Activated CD8-positive, alpha-beta memory T cell treated with anti-CD3 and anti-CD28 coated beads for 48 hours (primary cell): Measurements from ENCODE around the gene AMFR.
A peak's percentile ranks its signal among the peaks of the same experiment; 100 is the strongest.

Experiments used
- DNase-seq, 3 experiments: peaks; one replicate each; pipeline ENCODE4 v3.0.0-alpha.2; 2020; ENCODE audit warnings: low read depth in 2 of 3, low spot score in 2 of 3

Gene AMFR

GRCh38 chr16:56425439-56425832, at the start of gene AMFR:
Gene AMFR (minus strand): TSS chr16:56425545. CDS start chr16:56425327, 218 bp downstream.
- peak in 2 of 3 experiments; percentile 24 to 64 for DNase-seq

- no peak for DNase-seq
Observed at GRCh38 chr16:56470666-56471065, 45.3 kb upstream of the AMFR start.

DNA sequence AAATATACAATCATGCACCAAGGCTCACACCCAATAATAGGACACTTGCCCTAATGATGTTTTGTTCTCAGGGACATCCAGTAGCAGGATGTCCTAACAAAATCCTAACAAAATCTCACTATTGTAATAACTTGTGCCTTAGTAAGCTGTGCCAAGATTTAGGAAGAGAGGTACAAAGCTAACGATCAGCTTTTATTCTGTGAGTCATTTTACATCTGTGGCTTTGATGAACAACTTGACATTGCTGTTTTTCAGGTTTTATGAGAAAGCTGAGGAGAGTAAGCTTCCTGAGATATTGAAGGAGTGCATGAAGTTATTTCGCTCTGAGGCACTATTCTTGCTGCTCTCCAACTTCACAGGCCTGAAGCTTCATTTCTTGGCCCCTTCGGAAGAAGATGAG, 44.9 kb upstream of the AMFR start:
- no peak for DNase-seq

DNA sequence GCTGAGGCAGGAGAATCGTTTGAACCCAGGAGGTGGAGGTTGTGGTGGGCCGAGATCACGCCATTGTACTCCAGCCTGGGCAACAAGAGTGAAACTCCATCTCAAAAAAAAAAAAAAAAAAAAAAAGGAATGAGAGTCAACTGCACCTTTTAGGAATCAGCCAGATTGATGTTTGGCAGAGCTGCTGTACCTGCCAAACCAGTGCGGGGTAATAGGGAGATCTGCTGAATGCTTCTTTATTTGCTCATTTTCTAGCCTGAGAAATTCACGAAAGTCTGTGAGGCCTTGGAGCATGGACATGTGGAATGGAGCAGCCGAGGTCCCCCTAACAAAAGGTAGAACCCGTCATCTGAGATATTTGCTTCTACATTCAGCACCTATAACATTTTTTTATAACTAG, 44.4 kb upstream of the AMFR start:
- DNase-seq, result no peak

- no peak for DNase-seq
Observed at GRCh38 chr16:56468800-56469199, 43.5 kb upstream of the AMFR start.

DNA sequence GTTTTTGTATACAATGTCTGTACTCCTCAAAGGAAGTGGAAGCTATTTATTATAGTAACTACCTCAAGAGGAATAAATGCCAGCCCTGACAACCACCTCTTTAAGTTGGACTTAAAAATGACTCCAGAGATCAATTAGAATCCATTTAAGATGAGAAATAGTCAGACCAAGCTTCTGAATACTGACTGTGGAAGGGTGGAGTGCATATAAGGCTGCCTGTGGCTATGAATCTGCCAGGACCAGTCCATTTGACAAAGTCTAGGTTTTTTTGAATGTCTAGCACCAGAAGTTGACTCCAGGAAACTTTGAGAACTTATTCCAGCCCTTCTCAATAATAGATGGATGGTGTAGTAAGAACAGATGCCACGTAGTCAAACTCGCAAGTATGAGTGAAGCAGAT, 41.0 kb upstream of the AMFR start:
- no peak for DNase-seq

- DNase-seq, result no peak
Observed at GRCh38 chr16:56463153-56463552, 37.8 kb upstream of the AMFR start.

DNA sequence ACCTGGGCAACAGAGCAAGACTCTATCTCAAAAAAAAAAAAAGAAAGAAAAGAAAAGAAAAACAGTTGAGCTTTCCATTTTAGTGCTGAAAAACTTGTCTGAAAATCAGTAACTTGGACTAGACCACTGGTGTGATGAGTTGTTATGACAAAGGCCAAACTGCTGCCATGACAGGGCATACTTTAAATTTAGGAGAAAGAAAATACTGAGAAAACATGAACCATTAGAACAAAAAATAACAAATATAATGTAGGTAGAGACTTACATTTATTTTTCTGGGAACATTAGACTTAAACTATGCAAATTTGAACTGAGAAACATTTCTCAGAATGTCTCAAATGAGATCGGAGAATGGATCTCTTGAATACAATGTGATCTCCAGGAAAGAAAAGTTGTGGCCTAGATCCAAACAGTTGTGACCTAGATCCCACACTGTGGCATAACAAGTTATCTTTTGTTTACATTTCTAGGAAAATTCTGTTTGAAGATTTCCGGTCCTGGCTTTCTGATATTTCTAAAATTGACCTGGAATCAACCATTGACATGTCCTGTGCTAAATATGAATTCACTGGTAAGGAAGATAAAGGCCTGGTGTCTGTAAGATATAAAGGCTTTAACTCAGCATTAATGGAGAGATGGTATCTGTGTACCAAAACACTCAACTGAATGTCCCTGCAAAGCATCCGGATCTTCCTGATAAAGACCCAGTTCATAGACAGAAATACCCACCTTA, 36.9 kb upstream of the AMFR start:
- no peak for DNase-seq

DNA sequence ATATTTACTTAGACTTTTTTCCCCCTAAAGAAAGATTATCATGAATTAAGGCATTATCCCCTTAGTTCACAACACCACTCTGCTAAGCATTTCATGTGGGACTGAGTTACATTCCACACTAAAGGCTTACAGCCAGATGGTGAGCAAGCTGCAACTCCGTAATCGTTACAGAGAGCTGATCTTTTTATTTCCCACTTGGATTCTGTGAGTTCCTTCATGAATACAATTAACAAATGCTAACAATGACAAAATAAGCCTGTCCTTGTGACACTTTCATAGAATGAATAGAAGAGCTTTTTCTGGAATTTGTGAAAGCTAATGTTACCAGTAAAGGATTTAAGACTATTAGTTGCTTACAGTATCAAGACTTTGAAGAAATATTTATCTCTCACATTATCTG, 34.8 kb upstream of the AMFR start:
- no peak for DNase-seq

DNA sequence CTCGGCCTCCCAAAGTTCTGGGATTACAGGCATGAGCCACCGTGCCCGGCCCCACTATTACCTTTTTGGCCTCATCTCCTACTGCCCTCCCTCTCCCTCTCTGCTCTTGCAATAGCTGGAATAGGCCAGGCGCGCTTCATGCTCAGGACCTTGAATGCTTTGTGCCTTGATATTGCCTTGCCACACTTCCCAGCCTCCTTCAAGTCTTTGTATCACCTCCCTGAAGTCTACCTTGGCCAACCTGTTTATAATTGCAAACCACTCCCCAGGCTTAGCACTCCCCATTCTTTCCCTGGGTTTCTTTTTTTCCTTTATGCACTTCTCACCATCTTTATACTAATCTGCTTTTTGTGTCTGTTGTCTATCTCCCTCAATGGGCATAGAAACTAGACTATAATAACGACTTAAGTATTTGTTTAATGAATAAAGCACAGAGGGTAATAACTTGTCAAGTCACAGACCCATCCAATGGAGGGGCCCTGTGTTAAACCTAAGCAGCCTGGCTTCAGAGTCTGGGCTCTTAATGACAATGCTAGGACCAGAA, 32.7 kb upstream of the AMFR start:
- no peak for DNase-seq

DNA sequence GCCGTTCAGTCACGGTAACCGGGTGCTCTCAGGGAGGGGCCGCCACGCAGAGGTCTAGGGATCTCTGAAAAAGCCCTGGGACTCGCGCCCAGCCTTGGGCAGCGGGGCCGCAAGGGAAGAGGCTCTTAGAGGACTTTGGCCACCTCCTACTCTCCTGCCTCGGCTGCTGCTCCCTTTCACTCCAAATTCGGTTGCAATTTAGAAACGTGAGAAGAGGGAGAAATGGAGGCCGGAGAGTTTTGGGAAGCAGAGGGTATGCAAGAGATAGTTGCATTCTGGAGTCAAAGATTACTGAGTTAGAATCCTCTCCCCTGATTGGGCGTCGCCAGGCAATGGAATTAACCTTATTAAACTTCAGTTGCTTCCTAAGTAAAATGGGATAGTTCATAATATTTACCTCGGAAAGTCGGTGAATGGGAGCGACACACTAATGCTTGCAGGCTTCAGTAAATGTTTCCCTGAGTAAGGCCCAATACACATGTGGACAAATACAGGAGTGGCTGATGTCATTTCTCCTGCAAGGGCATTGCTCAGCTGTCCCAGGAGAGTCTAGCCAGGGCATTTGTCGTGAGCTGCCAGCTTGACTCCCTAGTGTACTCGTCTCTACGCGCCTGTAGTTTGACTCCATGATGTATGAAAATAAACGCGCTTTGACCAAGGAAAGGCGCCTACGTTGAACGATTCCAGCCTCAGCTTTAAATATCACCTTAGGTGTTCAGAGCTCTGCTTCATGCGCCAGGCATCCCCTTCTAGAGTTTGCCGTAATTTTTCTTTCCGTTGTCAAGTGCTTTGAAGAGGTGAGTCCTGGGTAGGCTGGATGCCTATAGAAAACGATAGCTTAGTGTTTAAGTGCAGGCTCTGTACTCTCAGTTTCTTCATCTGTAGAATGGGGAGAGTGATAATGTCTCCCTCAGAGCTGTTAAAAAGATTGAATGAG, 26.7 kb upstream of the AMFR start:
- no peak for DNase-seq

GRCh38 chr16:56450986-56451752, 25.8 kb upstream of the AMFR start, which contains the start of the genes NUDT21 and OGFOD1:
Gene NUDT21 (minus strand): TSS chr16:56451332. CDS start chr16:56451202, 130 bp downstream.
Gene OGFOD1 (plus strand): TSS chr16:56451554. CDS start chr16:56451613, 59 bp downstream.
- DNase-seq, result peak; percentile 47 to 79 (median 69)

DNA sequence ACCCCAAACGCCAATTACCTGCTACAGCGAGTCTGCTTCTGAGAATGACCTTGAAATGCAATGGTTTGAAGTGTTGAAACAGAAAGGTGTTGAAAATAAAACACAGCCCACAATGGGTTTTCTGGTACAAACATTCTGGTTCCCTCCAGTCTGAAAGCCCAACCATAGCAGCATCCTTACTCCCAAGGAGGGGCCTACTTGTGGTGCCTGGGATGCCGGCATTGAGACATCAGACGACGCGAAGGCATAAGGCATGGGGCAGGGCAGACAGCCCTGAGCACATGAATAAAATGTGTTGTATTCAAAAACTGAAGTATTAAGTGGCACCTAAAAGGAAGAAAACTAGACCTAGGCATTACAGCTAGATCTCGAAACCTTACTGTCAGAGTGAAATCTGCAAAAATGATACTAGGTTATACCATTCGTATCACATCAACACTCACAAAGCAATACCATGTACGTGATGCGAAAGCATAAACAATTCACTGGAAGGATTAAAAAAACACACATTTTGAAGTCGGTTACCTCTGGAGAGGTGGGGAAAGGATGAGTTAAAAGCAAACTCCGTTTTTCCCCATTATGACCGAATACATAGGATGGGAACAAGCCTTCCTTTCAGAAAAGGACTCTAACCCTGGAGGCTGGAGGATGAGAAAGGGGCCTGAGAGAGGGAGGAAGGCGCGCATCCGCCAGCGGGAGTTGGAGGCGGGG, 25.1 kb upstream of the AMFR start:
- no peak for DNase-seq

GRCh38 chr16:56448005-56448404, 22.7 kb upstream of the AMFR start:
- no peak for DNase-seq

DNA sequence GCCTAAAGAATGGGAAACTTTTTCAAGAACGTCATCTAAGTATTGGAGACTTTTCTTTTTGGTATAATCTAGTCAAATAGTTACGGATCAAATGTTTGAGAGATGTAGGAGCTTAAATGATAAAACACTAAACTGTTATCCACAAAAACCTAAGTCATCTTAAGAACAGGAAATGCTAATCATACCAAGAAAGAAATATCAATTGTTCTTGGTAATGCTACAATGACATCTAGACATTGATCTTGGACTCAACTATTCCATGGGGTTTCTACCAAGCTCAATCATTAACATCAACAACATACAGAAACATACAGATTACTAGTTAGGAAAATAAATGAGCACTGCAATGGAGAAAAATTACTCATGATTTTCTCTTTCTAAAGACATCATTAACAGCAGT, 21.9 kb upstream of the AMFR start:
- DNase-seq, result no peak

- DNase-seq, result no peak
Observed at GRCh38 chr16:56438038-56438437, 12.7 kb upstream of the AMFR start.

DNA sequence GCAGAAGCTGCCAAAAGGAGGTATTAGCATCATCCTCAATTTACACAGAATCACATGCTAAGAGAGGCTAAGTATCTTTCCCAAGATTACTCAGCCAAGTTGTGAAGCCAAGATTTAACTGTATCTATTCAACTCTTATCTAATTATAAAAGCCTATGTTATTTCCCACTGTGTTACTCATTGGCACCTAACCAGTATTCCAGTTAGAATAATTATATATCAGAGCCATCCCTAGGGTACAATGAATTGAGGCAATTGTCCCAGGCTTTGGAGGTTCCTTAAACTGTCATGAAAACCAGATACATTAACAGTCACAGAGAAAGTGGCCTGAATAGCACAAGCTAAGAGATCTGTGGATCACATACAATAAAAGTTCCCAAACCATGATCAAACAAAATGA, 10.9 kb upstream of the AMFR start:
- DNase-seq, result no peak

DNA sequence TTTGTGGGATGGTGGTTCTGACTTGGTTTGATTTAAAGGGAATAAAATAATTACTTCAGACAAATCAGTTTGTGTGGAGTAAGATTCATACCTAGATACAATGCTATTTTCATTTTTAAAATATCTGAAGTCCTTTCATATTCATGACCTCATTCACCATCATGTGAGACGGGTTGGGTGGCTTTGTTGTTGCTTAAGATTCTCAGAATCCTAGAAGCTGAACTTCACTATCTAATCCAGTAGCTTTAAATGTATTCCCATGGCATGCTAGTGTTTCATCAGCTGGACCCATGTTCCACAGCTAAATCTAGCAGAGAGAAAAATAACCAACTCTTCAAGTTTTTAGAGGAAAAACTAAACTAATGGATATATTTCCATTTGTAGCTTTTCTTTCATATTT, 2.7 kb upstream of the AMFR start:
- no peak for DNase-seq

GRCh38 chr16:56426585-56426984, 1.2 kb upstream of the AMFR start:
- DNase-seq, result no peak

GRCh38 chr16:56424791-56425438, 430 bp downstream of the AMFR start:
- peak in 1 of 3 experiments; percentile 13 for DNase-seq
